ENCODE measurements around the gene PEMT.

DNA sequence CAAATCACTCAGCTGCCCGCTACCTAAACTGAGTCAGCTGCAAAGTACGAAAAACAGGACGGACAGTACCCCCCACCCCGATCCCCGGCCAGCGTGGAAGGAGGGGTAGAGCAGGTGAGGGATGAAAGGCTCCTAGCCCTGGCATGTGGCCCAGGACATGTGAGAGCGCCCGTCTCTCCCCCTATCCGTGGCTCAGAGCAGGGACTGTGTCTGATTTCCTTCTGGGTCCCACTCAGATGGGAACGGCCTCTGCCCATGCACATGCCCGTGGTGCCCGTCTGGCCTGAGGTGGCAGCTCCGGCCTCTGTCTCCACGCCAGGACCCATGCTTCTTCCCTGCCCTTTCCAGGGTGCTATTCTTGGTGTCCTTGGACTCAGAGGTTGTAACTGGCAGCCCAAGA is 65.1 kb downstream of the PEMT start:
- TF ChIP-seq, protein P1, sequence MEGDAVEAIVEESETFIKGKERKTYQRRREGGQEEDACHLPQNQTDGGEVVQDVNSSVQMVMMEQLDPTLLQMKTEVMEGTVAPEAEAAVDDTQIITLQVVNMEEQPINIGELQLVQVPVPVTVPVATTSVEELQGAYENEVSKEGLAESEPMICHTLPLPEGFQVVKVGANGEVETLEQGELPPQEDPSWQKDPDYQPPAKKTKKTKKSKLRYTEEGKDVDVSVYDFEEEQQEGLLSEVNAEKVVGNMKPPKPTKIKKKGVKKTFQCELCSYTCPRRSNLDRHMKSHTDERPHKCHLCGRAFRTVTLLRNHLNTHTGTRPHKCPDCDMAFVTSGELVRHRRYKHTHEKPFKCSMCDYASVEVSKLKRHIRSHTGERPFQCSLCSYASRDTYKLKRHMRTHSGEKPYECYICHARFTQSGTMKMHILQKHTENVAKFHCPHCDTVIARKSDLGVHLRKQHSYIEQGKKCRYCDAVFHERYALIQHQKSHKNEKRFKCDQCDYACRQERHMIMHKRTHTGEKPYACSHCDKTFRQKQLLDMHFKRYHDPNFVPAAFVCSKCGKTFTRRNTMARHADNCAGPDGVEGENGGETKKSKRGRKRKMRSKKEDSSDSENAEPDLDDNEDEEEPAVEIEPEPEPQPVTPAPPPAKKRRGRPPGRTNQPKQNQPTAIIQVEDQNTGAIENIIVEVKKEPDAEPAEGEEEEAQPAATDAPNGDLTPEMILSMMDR (conservative IDR thresholded peaks at IDR 0.05; ENCODE audit: low read depth, low read length) = no peak
- no peak for TF ChIP-seq EZH2phosphoT487 (IDR thresholded peaks at IDR 0.05; ENCODE audit: borderline replicate concordance, low read length)

Measured in PC-3 (cell line).